SHP77 treated with DMSO at 0.1 percent for 48 hours (cell line): ENCODE results near the gene CNDP1.

Experiments used
- DNase-seq: peaks from one replicate; lab custom pipeline; 2025; lab: John Stamatoyannopoulos, UW

The CNDP1 gene

GRCh38 chr18:74587441-74587840 lies 53.1 kb downstream of the CNDP1 start:
- no peak for DNase-seq

- DNase-seq: no peak
These were observed 54.7 kb downstream of the CNDP1 start for GRCh38 chr18:74589021-74589420.

DNA sequence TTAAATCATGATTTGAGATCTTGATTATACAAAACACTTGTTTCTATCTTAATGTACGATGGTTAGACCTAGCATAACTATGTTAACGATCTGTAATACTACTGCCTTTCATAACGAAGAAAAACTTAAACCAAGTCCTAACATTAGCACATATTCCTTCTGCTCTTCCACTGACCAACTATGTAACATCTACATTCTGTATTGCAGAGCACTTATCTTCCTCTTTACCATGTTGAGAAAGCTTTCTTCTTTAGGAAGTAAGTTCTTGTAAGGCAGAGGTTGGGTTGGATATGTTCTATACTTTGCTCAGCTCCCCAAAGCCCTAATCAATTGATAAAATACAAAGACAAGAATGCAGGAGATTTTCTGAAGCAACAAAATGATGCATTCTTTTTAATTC lies 55.5 kb downstream of the CNDP1 start:
- no peak for DNase-seq

- no peak for DNase-seq
These were observed 56.4 kb downstream of the CNDP1 start for GRCh38 chr18:74590671-74591070.

DNA sequence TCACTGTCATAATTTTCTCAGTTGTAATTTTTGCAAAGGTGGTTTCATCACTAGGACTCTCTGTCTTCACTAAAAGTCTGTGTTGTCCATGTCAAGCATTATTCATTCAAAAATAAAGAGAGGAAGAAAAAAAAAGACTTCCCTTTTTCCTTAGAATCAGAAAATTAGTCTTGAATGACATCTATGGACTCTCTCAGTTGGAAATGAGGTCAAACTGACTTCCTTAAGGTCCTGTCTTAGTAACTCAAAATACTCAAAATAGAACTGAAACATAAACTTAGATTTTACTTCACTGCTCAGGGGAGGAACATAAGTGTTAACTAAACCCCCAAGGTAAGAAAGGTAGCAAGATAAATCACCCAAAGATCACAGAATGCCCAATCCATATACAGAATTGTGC lies 61.1 kb downstream of the CNDP1 start:
- DNase-seq: no peak

DNA sequence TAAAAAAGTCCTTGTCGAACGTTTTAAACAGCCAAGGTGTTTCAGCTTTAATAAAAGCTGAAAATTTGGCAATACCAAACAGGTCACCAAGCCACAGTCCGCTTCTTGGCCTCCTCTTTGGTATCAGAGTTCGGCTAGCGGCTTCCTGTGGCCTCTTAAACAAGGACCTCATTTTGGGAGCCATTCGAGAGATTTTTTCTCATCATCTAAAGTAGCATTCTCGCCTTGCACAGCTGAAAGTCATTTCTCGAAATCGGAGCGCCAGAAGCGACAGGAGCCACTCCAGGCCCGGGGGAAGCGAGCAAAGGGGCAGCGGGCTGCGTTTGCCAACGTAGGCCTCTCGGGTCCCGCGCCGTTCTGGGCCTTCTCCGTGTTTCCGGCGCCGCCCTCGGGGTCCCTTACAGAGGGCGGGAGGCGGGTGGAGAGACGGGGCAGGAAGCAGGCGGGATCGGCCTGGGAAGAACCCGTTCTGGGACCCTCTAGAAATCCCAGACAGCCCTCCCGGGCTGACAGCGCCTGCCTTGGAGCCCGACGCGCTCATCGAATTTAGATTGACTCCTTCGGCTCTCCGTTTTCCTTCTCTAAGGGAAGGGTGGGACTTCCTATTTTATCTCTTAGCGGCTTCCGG lies 62.8 kb downstream of the CNDP1 start:
- peak; percentile 58 for DNase-seq

DNA sequence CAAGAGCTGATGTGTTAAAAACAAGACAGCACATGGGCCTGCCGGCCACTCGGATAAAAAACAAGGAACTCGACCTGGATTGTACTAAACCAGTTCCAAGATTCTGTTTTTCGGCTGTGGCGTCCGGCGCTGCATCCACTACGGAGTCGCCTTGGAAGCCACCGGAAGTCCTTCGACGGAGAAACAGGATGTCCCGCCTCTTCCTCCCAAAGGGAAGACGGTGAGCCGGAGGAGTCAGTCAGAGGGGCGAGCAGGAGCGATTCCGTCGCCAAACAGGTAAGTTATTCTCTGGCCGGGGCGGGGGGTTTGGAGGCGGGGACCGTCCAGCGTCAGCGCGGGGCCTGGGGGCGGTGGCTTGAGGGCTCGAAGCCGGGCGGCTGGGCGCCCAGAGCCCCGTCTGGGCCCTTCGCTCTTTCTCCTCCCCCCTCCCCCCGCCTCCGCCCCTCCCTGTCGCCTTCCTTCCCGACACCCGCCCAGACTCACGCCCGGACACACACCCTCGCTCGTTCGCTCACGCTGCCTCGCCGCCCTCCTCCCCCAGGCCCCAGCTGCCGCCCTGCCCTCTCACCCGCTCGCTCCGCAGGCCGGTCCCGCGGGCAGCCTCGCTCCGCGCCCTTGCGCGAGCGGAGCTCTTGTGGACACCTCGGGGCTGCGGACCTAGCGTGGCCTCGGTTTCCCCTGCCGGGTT lies 63.5 kb downstream of the CNDP1 start, which contains the start of gene ZNF407:
Gene ZNF407 (plus strand): TSS at position 209 of the 688 bp plus-strand sequence. CDS start 33,150 bp downstream, outside the sequence.
- DNase-seq: peak; percentile 64

GRCh38 chr18:74598350-74599001 lies 64.2 kb downstream of the CNDP1 start:
- DNase-seq: peak; percentile 61

DNA sequence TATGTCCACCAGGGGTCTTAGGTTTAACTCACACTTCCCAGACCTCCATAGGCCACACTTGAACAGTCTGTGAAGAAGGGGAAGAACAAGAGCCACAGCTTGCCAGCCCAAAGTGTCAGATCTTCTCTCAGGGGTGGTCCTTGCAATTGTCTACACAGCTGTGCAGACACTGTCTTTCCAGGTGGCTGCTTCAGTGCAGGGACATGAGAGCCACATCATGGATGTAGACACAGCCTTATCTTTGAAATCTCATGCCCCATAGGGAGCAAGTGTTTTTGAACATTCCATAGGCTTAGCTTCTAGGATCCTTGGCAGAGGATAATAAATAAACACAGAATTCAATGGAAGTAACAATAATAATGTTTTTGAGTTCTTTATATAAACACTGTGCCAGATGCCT lies 70.1 kb downstream of the CNDP1 start:
- no peak for DNase-seq

- no peak for DNase-seq
These were observed 70.5 kb downstream of the CNDP1 start for GRCh38 chr18:74604774-74605173.

DNA sequence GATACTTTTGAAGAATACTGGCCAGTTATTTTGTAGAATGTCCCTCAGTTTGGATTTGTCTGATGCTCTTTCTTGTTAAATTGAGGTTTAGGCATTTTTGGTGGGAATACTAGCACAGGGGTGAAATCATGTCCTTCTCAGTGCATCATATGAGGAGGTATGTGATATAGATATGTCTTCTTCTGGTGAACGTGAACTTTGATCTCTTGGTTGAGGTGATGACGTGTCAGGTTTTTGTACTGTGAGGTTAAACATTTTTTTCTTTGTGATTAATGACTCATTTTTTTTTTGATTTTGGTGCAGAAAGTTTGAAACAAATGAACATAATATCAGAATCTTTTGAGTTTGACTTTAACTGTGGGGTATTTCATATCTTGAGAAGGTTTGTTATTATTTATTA lies 74.4 kb downstream of the CNDP1 start:
- DNase-seq: no peak

DNA sequence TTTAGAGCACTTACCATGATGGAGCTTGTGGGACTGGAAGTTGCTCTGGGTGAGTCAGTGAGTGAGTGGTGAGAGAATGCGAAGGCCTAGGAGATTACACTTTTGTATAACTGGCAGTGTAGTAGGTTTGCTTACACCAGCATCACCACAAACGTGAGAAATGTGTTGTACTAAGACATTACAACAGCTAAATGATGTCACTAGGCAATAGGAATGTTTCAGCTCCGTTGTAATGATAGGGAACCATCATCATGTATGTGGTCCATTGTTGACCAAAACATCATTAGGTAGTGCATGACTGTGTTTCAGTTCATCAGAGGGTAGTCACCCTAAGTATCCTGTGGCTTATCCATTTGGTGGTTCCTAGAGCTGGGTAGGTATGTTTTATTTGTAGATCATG lies 75.2 kb downstream of the CNDP1 start:
- DNase-seq: no peak

GRCh38 chr18:74610051-74610615 lies 75.8 kb downstream of the CNDP1 start:
- DNase-seq: no peak

DNA sequence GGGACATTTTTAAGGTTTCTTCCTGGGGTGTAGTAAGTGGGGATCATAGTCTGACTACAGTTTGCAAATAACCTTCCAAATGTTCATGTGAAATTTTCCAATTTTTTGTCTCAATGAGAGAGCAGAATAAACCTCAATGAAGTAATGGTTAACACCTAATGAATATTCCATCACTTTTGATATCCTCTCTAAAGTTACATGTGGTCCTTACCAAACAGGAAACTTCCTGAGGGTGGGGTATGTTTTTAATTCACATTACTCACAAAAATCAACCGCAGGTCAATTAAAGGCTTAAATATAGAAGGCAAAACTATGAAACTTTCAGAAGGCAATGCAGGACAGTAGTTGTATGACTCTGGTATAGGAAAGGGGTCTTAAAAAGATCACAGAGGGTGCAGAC lies 76.6 kb downstream of the CNDP1 start:
- no peak for DNase-seq

DNA sequence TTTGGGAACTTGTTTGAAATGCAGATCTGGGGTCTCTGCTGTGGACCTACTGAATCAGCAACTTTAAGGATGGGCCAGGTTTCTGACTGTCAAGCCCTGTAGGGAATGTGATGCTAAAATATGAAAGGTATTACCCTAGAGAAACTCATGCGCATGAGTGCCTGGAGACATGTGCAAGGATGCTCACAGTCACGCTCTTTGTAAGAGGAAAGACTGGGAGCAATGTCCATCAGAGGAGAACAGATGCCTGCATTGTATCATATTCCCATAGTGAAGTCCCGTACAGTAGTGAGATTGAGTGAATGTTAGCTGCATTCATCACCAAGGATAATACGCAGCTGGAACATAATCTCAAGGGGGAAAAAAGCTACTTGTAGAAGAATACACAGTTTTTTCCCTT lies 77.5 kb downstream of the CNDP1 start:
- DNase-seq: no peak

- DNase-seq: no peak
These were observed 79.1 kb downstream of the CNDP1 start for GRCh38 chr18:74613381-74613780.

DNA sequence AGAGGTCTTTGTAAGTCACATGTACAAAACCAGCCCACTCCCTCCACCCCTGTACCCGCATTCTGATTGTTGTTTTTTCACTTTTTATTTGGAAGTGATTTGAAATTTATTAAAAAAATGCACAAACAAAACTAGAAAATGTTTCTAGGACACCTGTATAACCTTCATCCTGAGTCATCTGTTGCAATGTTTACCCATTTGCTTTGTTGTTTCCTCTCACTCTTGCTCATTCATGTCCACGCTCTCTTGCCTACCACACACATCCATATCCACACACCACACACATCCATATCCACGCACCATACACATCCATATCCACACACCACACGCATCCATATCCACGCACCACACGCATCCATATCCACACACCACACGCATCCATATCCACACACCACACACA lies 82.2 kb downstream of the CNDP1 start:
- DNase-seq: no peak

DNA sequence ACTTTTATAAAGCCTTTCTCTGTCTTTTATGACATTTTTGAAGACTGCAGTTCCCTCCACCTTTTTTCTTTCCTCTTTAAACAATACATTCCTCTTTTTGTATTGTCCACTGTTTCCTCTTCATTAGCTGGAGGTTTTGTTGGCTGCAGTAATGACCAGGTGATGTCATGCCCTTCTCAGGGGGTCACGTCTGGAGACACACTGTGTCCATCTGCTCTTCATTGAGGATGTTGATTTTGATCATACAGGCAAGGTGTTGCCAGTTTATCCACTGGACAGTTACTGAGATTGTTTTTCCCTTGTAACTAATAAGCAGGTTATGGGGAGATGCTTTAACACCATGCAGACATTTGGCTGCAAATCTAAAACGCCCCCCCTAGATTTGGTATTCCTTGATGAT lies 83.2 kb downstream of the CNDP1 start:
- no peak for DNase-seq

- DNase-seq: no peak
These were observed 87.8 kb downstream of the CNDP1 start for GRCh38 chr18:74622072-74622471.

DNA sequence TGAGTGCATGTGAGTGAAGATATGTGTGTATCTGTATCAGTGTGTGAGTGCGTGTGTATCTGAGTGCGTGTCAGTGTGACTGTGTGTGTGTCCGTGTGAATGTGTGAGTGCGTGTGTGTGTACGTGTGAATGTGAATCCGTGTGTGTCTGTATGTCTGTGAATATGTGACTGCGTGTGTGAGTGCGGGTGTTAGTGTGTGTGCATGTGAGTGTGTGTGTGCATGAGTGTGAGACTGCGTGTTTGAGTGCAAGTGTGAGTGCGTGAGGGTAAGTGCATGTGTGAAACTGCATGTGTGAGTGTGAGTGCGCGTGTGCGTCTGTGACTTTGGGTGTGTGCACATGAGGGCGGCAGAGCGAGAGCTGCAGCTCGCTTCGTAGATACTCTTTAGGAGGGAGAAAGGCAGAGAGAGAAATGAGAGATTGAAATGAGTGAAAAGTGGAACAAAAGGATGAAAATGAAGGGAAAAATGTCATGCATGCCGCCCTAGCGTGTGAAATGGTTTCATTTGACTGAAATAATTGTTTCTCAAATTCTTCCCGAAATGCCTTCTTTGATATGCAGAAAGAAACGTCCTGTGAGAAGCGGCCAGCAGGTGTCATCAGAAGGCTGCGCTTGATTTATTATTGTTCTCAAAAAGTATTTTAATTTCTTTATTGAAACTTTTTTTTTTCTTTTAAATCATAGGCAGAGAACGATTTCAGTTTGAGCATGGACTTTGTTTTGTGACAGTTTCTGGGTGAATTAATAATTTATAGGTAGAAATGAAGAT lies 88.9 kb downstream of the CNDP1 start:
- DNase-seq: no peak

GRCh38 chr18:74624466-74624865 lies 90.2 kb downstream of the CNDP1 start:
- DNase-seq: no peak

DNA sequence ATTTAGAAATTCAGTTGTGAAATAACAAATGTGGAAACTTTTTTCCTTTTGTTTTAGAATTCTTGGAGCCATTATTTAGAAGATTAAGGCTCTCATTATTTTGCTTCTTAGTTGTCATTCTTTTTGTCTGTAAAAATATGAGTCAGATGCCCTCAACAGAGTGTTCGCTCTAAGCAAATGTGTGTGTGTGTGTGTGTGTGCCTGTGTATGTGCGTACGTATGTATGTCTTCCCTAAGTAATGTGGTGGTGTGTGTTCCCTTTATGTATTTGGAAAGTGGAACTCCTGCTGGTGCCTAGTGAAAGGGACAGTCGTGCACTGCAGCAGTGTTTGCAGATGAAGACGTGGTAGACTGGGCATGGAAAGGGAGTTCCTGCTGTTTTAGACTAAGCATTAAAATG lies 90.9 kb downstream of the CNDP1 start:
- no peak for DNase-seq
